ENCODE data around the gene SMTN. TPM values are rescaled to one million over a fixed set of nuclear protein-coding genes. Genes with fewer than 3 reads are reported as not detected.

SMTN gene
- total and polyA plus RNA-seq, 9 donors, result 23.1 to 238 (median 61.2) TPM

DNA sequence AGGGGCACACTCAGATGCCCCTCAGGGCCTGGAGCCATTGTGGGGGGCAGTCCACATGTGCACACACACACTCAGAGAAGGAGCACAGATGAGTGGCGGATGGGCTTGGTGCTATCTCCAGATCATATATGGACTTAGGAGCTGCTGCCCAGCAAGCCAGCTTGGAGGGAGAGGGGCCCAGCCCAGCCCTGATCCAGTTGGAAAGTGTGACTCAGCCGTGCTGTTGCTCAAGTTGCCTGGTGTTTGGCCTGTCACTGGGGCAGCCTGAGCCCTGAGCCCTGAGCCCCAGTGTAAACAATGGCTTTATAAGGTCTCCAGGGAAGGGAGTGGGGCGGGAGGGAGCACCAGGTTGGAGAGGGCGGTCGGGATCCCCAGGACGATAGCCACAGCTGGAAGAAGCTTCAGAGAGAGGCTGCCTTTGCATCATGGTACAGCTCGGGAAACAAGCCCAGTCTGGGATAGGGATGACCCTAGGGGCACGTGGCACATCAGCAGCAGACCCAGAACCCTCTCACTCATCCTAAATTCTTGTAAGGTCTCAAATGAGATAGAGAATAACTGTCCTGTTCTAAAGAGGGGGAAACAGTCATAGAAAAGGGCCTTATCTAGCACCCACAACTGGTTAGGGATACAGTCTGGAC, 21.4 kb downstream of the SMTN start:
- intact Hi-C loops (cut with DNase I), result loop anchor here in 1 of 4 donors (10.0 kb wide), 2 partner anchors 132 to 828 kb away; no protein-coding TSS in a partner anchor
- TF ChIP-seq EP300 (IDR thresholded peaks at IDR 0.05), result no peak
- no peak for TF ChIP-seq CTCF (IDR thresholded peaks at IDR 0.05)
- no peak for TF ChIP-seq POLR2A (IDR thresholded peaks at IDR 0.05)
- no peak overlapping the region for H3K4me3 ChIP-seq
- no peaks in the 10 kb centered on the region for H3K36me3 ChIP-seq
- H3K9me3 ChIP-seq, result no peaks in the 10 kb centered on the region
- peak; percentile 66 to 90 (median 71) for DNase-seq
- WGBS, 3 donors, result 49 to 57% (median 52%) methylated on average over 8 of the region's 8 CpGs
- peaks cover 12% of the 10 kb centered on the region for H3K4me1 ChIP-seq (ENCODE audit: insufficient read depth)
- no peaks in the 10 kb centered on the region for H3K27me3 ChIP-seq
- peak overlapping the region; percentile 14 to 58 for H3K27ac ChIP-seq

DNA sequence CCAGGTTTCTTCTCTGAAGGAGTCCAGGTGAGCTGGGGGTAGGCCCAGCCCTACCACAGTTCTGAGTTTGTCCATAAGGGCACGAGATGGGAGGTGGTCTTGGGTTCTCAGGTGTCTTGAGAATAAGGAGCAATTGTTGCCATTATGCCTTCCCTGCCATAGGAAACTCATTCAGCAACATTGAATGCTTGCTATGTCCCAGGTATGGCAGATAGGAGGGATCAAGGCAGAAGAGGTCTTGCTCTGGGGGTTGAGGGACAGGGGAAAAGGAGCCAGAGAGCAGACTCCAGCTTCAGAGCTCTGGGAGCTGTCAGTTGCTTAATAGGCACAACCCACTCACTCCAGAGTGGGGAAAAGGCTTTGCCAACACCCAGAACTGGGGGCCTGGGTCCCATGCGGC, 22.0 kb downstream of the SMTN start:
- TF ChIP-seq EP300 (IDR thresholded peaks at IDR 0.05), result no peak
- TF ChIP-seq CTCF (IDR thresholded peaks at IDR 0.05), result no peak
- no peak for TF ChIP-seq POLR2A (IDR thresholded peaks at IDR 0.05)
- Histone ChIP-seq H3K4me1 (ENCODE audit: insufficient read depth) (peaks cover 12% of the 10 kb centered on the region), H3K27ac (peak overlapping the region in 1 of 2 donors; percentile 58), H3K4me3 (no peak overlapping the region), H3K9me3 (no peaks in the 10 kb centered on the region), H3K36me3 (no peaks in the 10 kb centered on the region), H3K27me3 (no peaks in the 10 kb centered on the region)
- no peak for DNase-seq
- intact Hi-C loops (cut with DNase I), result loop anchor here in 1 of 4 donors (10.0 kb wide), 2 partner anchors 132 to 828 kb away; no protein-coding TSS in a partner anchor
- WGBS, 3 donors, result 65 to 79% (median 75%) methylated on average over 2 of the region's 2 CpGs

- intact Hi-C loops (cut with DNase I), result loop anchor here in 1 of 4 donors (10.0 kb wide), 2 partner anchors 131 to 829 kb away; no protein-coding TSS in a partner anchor
- TF ChIP-seq POLR2A (IDR thresholded peaks at IDR 0.05) (no peak), CTCF (IDR thresholded peaks at IDR 0.05) (no peak), EP300 (IDR thresholded peaks at IDR 0.05) (no peak)
- peak in 2 of 5 donors; percentile 45 to 53 for DNase-seq
- no peaks in the 10 kb centered on the region for H3K36me3 ChIP-seq
- H3K27ac ChIP-seq, result no peak overlapping the region
- H3K27me3 ChIP-seq, result no peaks in the 10 kb centered on the region
- H3K9me3 ChIP-seq, result no peaks in the 10 kb centered on the region
- WGBS, 3 donors, result 71 to 76% (median 73%) methylated on average over 33 of the region's 33 CpGs
- H3K4me1 ChIP-seq (ENCODE audit: insufficient read depth), result peaks cover 11% of the 10 kb centered on the region
- peak overlapping the region; percentile 24 for H3K4me3 ChIP-seq
These were observed 23.0 kb downstream of the SMTN start for GRCh38 chr22:31103899-31104694.

- intact Hi-C loops (cut with DNase I), result loop anchor here in 1 of 4 donors (10.0 kb wide), 2 partner anchors 130 to 830 kb away; no protein-coding TSS in a partner anchor
- Histone ChIP-seq H3K4me1 (ENCODE audit: insufficient read depth) (peaks cover 11% of the 10 kb centered on the region), H3K27me3 (no peaks in the 10 kb centered on the region), H3K36me3 (no peaks in the 10 kb centered on the region), H3K27ac (no peak overlapping the region), H3K9me3 (no peaks in the 10 kb centered on the region), H3K4me3 (peak overlapping the region; percentile 24)
- no peak for TF ChIP-seq EP300 (IDR thresholded peaks at IDR 0.05)
- TF ChIP-seq POLR2A (IDR thresholded peaks at IDR 0.05), result no peak
- no peak for TF ChIP-seq CTCF (IDR thresholded peaks at IDR 0.05)
- DNase-seq, result peak in 2 of 5 donors; percentile 37 to 47
- WGBS, 3 donors, result 49 to 58% (median 54%) methylated on average over 31 to 35 of the region's 35 CpGs
These were observed 23.8 kb downstream of the SMTN start for GRCh38 chr22:31104869-31105268.
